Mucosa of descending colon (tissue), 3 donors: Measurements from ENCODE around the gene EFCAB8. TPM values are rescaled to one million over a fixed set of nuclear protein-coding genes. Genes with fewer than 3 reads are reported as not detected.

Source experiments
- ATAC-seq: fragments of 200-7000 bp; cut with Tn5 transposase; one replicate; pipeline ENCODE4 v1.9.1; 2020; ENCODE audit warnings: mild to moderate bottlenecking, moderate library complexity
- DNase-seq, 3 donors: peaks; one replicate each; pipeline ENCODE4 v3.0.0-alpha.2; 2020
- H3K36me3 ChIP-seq: fragments of 200-600 bp; one replicate; pipeline ENCODE4 v1.8.0; 2021; ENCODE audit warnings: low read depth, mild to moderate bottlenecking
- H3K4me1 ChIP-seq: fragments of 200-600 bp; one replicate; pipeline ENCODE4 v1.8.0; 2021; ENCODE audit warnings: low read depth, mild to moderate bottlenecking
- H3K4me3 ChIP-seq: fragments of 200-600 bp; one replicate; pipeline ENCODE4 v1.8.0; 2021; ENCODE audit warnings: mild to moderate bottlenecking
- H3K9me3 ChIP-seq: fragments of 200-600 bp; one replicate; pipeline ENCODE4 v1.8.0; 2021; ENCODE audit warnings: mild to moderate bottlenecking
- intact Hi-C, 2 donors: fragments of 100-400 bp; cut with DNase I in 1 of 2; cut with micrococcal nuclease in 1 of 2; formaldehyde crosslinking; loops; one replicate each; pipeline versions ENCODE4 v1.11.0 to v1.11.1; 2022; cut with DNase I, micrococcal nuclease
- total RNA-seq, 3 donors: library from RNA; stranded (reverse); fragmentation: NEBNext Ultra II Directional in 2 of 3; extraction: Animal tissue kit (Norgen Biotek cat#: 25700) in 2 of 3; gene quantifications; one replicate each; pipeline versions ENCODE4 v1.2.1 to v1.2.4, GENCODE V29; 2021 to 2023
- TF ChIP-seq, protein P1 (sequence below): fragments of 200-600 bp; IDR thresholded peaks from one replicate; pipeline ENCODE4 v1.8.0; 2022; ENCODE audit warnings: antibody characterized with exemption, mild to moderate bottlenecking
- donor health status: DM: no; HTN: no; CAD: no; lungs with moderate emphysema.
- donor health status: DM: no; HTN: no; CAD: no.
- donor health status: DM: no; HTN: yes; CAD: no.

Gene EFCAB8
- total RNA-seq, 3 donors from 2014 or later = 0.17 to 0.66 TPM; not detected in 1

DNA sequence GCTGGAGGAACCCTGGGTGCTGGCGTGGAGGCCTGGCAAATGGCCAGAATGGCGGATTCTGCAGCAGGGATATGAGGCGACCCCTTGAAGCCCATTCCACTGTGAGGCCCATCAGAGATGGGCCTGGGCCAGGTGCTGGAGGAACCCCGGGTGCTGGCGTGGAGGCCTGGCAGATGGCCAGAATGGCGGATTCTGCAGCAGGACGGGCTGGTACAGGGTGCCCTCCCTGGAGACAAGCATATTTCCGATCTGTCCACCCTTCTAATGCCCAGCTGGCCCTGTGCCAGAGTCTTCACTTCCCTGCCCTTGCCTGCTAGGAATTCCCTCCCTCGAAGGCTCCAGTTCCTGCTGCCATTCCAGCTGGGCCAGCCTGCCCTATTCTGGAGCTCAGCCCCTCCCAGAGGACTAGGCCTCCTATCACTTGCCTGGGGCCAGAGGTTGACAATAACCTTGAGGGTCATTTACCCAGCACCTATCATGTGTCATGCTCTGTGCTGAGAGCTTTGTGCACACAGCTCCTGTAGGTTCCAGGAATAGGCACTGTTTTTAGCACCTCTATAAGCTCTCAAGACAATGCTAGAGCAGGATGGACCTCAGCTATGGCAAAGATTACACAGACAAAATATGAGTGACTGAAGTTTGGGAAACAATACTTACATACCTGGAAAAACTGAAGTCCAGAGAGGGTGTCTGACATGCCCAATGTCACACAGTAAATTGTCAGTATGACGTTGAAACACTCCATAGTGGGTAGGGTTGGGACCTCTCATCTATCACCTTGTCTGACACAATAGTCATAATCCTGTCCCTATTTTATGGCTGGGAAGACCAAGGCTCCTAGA lies 124.1 kb downstream of the EFCAB8 start:
- DNase-seq (no peak), ATAC-seq (no peak)
- no peaks in the 10 kb centered on the region for H3K36me3 ChIP-seq
- intact Hi-C loops = no loop called here
- no peak overlapping the region for H3K4me3 ChIP-seq
- TF ChIP-seq, protein P1, sequence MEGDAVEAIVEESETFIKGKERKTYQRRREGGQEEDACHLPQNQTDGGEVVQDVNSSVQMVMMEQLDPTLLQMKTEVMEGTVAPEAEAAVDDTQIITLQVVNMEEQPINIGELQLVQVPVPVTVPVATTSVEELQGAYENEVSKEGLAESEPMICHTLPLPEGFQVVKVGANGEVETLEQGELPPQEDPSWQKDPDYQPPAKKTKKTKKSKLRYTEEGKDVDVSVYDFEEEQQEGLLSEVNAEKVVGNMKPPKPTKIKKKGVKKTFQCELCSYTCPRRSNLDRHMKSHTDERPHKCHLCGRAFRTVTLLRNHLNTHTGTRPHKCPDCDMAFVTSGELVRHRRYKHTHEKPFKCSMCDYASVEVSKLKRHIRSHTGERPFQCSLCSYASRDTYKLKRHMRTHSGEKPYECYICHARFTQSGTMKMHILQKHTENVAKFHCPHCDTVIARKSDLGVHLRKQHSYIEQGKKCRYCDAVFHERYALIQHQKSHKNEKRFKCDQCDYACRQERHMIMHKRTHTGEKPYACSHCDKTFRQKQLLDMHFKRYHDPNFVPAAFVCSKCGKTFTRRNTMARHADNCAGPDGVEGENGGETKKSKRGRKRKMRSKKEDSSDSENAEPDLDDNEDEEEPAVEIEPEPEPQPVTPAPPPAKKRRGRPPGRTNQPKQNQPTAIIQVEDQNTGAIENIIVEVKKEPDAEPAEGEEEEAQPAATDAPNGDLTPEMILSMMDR = no peak
- no peaks in the 10 kb centered on the region for H3K4me1 ChIP-seq
- no peaks in the 10 kb centered on the region for H3K9me3 ChIP-seq

DNA sequence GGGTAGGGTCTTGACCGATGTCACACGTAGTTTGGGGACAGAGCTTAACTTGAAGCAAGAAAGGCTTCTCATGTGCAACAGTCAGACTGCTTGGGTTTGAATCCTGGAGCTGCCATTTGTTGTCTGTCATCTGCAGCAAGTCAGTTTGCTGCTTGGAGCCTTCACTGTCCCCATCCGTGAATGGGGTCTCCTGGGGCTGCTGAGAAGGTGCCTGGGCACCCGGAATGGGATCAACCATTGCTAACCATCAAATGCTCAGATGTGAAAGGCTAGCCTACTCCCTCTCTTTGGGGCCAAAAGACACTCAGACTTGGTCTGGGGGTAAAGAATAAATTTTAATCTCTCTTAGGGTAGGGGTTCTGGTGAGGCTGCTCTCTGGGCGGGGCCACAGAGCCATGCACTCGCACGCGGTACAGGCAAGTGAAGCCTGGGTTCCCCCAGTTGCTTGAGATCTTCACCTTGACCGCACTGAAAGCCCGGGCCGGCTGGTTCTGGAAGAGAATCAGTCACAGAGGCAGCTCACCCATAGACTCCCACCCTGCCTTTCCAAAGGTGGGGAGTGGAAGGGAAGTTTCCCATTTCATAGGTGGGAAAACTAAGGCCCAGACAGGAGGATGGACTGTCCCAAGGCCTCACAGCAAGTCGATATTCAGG lies 124.9 kb downstream of the EFCAB8 start:
- TF ChIP-seq, protein P1 = no peak
- intact Hi-C loops = no loop called here
- Histone ChIP-seq H3K4me1 (no peaks in the 10 kb centered on the region), H3K9me3 (no peaks in the 10 kb centered on the region), H3K4me3 (no peak overlapping the region), H3K36me3 (no peaks in the 10 kb centered on the region)
- DNase-seq = no peak
- ATAC-seq = no peak

DNA sequence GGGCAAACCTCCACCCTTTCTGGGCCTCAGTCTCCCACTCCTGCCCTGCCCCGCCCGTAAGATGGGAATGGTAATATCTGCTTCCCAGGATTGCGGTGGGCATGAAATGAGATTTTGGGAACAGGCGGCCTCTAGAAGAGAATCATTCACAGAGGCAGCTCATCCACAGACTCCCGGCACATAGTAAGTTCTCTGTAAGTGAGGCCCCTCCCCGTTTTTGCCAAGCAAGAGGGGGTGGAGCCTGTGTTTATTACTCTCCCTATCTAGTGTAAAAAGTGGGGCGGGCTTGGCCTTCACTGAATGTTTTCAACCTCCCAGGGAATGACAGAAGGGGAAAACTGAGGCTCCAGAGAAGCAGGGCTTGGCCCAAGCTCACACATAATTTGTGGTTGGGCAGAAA lies 125.5 kb downstream of the EFCAB8 start:
- Histone ChIP-seq H3K36me3 (no peaks in the 10 kb centered on the region), H3K9me3 (no peaks in the 10 kb centered on the region), H3K4me3 (no peak overlapping the region), H3K4me1 (no peaks in the 10 kb centered on the region)
- DNase-seq = peak in 1 of 3 donors; percentile 1
- no peak for ATAC-seq
- intact Hi-C loops = no loop called here
- TF ChIP-seq, protein P1 = no peak

DNA sequence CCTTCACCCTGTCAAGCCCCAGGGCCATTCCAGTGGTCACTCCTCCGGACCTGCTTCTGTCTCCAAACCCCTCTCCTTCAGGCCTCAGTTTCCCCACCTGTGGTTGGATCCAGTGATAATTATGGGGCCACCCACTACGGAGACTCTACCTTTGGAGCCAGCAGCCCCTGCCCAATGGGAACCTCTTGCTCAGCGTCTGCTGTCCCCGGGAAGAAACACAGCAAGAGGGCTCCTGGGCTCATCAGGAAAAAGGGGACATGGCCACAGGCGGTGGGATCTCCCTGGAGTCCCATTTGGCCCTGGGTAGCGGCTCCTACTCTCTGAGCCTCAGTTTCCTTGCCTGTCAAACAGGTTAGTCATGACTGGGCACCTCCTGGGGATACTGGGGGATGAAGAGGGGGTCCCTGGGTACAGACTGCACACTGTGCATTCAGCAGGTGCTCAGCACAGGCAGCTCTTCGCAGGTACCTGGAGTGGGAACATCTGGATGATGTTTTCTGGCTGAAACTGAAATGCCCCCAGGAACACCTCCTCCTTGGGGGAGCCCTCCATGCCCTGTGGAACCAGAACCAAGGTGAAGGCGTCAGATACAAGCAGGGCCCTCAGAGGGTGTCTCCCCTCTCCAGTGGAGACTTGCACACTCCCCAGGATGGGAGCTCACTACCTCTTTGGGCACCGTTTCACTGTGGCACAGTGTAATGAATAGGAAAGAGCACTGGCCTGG lies 126.1 kb downstream of the EFCAB8 start:
- Histone ChIP-seq H3K36me3 (no peaks in the 10 kb centered on the region), H3K9me3 (no peaks in the 10 kb centered on the region), H3K4me3 (no peak overlapping the region), H3K4me1 (no peaks in the 10 kb centered on the region)
- TF ChIP-seq, protein P1 = no peak
- DNase-seq = peak in 1 of 3 donors; percentile 9
- no peak for ATAC-seq
- intact Hi-C loops = no loop called here

DNA sequence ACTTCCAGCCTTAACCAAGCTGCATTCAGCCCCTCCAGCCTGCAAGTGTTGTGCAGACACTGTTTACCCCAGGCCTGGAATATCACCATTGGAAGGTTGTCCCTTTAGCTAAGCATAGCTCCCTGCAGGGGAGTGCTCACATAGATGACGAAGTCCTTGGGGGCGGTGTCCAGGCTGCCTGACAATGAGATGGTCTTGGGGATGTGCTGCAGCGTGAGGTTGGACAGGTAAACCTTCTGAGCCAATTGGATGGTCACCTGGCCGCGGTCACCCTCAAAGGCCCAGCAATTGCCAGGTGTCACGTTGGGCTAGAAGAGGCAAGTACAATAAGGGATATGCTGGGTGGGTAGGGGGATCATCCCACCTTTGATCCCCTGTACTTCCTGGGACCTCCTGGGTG lies 126.9 kb downstream of the EFCAB8 start:
- TF ChIP-seq, protein P1 = no peak
- no peaks in the 10 kb centered on the region for H3K4me1 ChIP-seq
- intact Hi-C loops = no loop called here

More for the DNA sequence above, 126.9 kb downstream of the EFCAB8 start:
- ATAC-seq = no peak
- H3K9me3 ChIP-seq = no peaks in the 10 kb centered on the region
- no peak for DNase-seq
- H3K4me3 ChIP-seq = no peak overlapping the region
- H3K36me3 ChIP-seq = no peaks in the 10 kb centered on the region
